Retinal pigment epithelial cell (primary cell): ENCODE results near the gene BCHE.

Source experiments
- DNase-seq: peaks from one replicate; pipeline ENCODE4 v3.0.0-alpha.2; 2010; ENCODE audit warnings: low read depth
- H3K4me3 ChIP-seq: 2 replicates; pipeline ENCODE4 v1.5.1; 2011; ENCODE audit warnings: mild to moderate bottlenecking, low read length, control low read depth, moderate library complexity
- CTCF ChIP-seq: conservative IDR thresholded peaks from 2 replicates; pipeline ENCODE4 v1.5.1; 2011; ENCODE audit warnings: low read depth, low read length, control low read depth, inconsistent platforms

Gene BCHE

GRCh38 chr3:165803471-165803870, 33.8 kb downstream of the BCHE start:
- H3K4me3 ChIP-seq: no peak overlapping the region
- no peak for DNase-seq
- no peak for TF ChIP-seq CTCF

GRCh38 chr3:165800970-165801369, 36.3 kb downstream of the BCHE start:
- DNase-seq: no peak
- no peak for TF ChIP-seq CTCF
- no peak overlapping the region for H3K4me3 ChIP-seq

- no peak for TF ChIP-seq CTCF
- no peak overlapping the region for H3K4me3 ChIP-seq
- DNase-seq: no peak
Measured at GRCh38 chr3:165799026-165799425, 38.2 kb downstream of the BCHE start.

GRCh38 chr3:165797551-165797950, 39.7 kb downstream of the BCHE start:
- no peak overlapping the region for H3K4me3 ChIP-seq
- DNase-seq: no peak
- no peak for TF ChIP-seq CTCF

GRCh38 chr3:165796701-165797100, 40.5 kb downstream of the BCHE start:
- DNase-seq: no peak
- H3K4me3 ChIP-seq: no peak overlapping the region
- no peak for TF ChIP-seq CTCF

GRCh38 chr3:165788531-165788930, 48.7 kb downstream of the BCHE start:
- no peak for DNase-seq
- TF ChIP-seq CTCF: no peak
- no peak overlapping the region for H3K4me3 ChIP-seq

- no peak overlapping the region for H3K4me3 ChIP-seq
- DNase-seq: no peak
- no peak for TF ChIP-seq CTCF
Measured at GRCh38 chr3:165786013-165786412, 51.2 kb downstream of the BCHE start.
